EL (cell line): Measurements from ENCODE around the gene PALD1.

ENCODE experiments used
- DNase-seq: peaks from one replicate; pipeline ENCODE4 v3.0.0-alpha.2; 2016

The PALD1 gene

DNA sequence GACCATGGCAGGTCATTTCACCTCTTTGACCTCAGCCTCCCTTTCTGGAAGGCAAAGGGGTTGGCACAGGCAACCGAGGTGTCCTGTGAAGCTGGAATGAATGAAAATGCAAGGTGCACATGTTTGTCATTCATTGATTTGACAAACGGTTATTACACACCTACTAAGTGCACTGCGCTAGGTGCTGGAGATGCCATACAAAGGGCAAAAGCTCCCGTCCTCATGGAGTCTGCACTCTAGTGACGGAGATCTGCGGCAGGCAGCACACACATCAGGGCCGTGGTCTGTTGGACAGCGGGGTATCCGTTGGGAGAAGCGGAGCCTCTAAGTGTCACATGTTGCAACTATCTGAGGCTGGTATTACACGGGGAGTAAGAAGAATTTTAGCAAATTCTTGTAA is 79.7 kb downstream of the PALD1 start:
- no peak for DNase-seq

- DNase-seq = peak; percentile 59
Measured at GRCh38 chr10:70558871-70559810, 80.6 kb downstream of the PALD1 start.

- DNase-seq = no peak
Measured at GRCh38 chr10:70559861-70560260, 81.3 kb downstream of the PALD1 start.

- DNase-seq = no peak
Measured at GRCh38 chr10:70560511-70560941, 82.0 kb downstream of the PALD1 start.

GRCh38 chr10:70561070-70561469 is 82.5 kb downstream of the PALD1 start:
- no peak for DNase-seq

DNA sequence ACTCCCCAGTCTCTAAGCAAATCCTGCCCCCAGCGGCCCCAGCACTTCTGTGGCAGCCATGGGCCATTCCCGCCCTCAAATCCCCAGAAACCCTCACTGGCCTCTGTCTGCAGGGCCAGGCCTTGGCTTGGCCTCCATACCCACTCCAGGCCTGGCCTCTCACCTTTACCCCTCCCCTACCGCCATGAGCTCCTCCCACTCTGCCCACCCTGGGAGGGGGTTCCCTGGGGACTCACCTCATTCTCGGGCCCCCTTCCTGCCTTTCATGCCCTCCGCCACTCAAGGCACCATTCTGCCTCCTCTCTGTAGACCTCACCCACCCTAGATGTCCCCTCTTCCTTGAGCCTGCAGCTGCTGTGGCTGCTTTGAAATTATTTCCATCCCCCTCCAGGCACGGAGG is 83.0 kb downstream of the PALD1 start:
- DNase-seq = no peak

- DNase-seq = no peak
Measured at GRCh38 chr10:70562036-70562755, 83.6 kb downstream of the PALD1 start.

DNA sequence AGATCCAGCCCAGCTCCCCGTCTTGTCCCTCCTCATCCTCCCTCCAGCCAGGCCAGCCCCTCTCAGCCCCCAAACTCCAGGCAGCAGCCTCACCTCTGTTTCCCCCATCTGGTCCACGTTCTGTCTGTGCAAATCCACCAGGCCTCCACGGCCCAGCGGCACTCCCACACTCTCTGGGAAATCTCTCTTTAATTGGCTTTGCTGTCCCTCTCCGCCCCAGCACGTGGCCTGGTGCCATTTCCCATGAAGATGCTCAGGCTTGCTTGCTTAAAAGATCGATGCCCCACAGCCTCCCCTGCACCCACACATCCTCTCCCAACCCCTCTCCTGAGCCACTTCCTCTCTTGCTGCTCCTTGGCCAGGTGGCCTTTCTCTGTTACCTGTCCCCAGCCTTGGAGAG is 84.7 kb downstream of the PALD1 start:
- no peak for DNase-seq

DNA sequence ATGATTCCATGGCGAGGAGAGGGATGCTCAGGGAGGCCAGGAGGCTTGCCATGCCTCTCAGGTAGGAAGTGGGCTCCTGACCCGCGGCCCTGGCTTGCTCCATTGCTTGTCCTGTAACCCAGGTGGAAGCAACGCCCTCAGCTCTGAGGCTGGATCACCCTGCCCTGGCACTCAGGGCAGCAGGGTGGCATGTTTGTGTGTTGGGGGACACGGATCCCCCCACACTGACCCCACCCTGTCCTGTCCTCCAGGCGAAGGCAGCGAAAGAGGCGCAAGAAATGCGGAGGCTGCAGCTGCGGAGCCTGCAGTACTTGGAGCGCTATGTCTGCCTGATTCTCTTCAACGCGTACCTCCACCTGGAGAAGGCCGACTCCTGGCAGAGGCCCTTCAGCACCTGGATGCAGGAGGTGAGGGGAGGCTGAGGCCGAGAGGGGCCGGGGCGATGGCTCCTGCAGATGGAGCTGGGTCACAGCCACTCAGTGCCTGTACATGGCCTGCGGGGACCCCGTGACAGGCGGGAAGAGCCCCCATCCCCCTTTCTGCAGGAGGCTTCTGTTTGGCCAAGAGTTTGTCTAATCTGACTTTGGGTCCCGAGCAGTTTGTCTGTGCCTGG is 85.7 kb downstream of the PALD1 start:
- DNase-seq = no peak

- no peak for DNase-seq
Measured at GRCh38 chr10:70564901-70565351, 86.4 kb downstream of the PALD1 start.

DNA sequence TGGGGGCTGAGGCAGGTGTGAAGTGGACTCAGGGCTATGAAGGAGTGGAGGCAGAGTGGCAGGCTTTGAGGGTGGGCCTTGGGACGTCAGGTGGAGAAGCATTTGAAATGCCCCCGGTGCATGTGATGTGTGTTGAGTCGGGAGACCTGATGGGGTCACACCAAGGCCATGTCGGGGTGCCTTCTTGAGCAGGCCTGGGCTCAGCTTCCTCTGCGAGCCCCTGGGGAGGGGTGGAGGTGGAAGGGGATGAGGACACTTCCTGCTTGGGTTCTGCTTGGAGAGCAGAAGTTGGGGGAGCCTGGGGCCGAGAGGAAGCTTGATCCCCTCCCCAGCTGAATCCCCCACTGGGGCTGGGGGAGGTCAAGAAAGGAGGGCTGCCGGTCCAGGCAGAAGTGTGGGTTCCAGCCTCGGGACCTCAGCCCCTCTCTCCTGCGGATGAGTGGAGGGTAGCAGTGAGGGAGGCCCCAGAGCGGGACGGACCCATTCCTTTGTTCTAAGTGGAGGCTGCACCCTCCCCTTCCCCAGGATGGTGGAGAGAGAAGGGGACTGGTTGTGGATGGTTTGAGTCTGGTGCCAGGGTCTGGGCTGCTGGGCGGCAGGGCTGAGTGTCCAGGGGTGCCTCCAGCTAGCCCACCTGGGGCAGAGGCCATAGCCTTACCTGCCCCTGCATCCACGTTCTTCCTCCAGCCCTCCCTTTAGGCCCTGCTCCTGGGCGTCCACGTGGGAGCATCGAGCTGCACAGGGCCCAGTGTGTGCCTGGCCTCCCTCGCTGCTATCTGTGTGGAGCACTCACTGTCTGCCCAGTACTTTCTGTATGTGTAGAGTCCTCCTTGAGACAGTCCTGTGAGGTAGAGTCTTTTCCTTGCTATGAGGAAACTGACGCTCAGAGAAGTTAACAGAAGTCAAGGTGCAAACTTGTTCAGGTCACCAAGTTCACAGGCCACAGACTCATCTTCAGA is 87.3 kb downstream of the PALD1 start:
- no peak for DNase-seq

GRCh38 chr10:70566515-70567290 is 88.1 kb downstream of the PALD1 start:
- no peak for DNase-seq

GRCh38 chr10:70567603-70568002 is 89.0 kb downstream of the PALD1 start:
- DNase-seq = no peak

DNA sequence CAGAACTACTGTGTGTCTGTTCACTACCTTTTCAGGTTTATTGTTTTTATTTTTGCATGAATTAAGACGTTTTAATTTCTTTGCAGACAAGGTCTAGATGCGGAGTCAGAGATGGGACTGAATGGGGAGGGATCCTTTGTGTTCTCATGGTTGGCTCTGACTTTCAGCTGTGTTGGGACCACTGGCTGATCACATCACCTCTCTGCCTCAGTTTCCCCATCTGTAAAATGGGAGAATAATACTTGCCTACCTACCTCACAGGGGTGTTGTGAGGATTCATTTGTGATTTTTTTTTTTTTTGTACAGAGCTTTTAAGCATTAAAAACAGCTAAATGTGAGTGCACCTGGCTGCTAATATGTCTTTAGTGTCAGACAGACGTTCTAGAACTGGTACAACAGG is 89.5 kb downstream of the PALD1 start:
- DNase-seq = no peak

GRCh38 chr10:70568781-70569495 is 90.4 kb downstream of the PALD1 start:
- no peak for DNase-seq

DNA sequence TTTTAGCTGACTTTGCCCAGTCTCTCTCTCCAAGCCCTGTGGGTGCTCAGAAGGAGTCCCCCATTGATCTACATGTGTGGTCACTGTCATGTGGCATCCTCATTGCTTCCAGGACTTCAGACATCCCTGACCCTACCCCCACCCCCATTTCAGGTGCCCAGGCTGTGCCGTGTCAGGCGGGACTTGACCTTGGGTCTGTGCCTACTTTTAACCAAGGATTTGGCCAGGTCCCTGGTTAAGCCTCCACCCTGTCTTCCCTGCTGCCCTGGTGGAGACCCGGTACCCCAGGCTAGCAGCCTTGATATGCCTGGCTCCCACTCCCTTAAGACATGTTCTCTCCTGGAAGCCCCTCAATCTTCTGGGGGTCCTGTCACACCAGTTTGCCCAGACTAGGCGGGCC is 92.7 kb downstream of the PALD1 start:
- no peak for DNase-seq

DNA sequence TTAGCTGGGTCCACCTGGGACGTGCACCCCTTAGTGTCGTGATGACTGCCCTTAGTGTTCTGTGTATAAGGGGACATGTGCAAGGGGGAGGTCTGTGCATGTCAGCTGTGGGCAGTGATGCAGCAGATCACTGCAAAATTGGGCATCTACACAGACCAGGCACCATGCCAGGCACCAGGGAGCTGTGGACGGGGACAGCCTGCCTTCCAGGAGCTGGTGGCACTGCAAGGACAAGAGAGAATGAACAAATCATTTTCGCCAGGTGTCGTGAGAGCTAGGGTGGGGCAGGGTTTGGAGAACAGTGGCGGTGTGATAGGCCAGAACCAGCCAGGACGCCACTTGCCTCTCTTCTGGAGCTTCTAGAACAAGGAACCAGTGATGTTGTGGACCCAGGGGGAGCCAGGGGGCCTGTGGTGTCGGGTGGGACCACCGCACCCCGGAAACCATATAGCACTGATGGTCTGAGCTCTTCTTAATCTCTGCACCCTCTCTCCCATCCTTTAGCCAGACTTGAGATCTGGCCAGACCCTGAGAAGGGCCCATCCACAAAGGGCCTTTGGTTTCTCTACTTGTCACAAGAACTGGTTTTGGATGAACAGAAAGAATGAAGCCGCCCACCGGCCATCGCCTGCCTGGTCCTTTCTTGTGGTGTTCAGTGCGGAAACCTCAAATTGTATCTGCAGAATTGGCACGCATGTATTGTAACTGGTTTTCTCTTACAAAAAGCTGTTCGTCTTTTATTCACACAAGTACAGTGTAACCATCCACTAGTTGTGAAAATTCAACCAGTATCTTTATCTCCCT is 93.3 kb downstream of the PALD1 start:
- DNase-seq = no peak

- no peak for DNase-seq
Measured at GRCh38 chr10:70573599-70574506, 95.3 kb downstream of the PALD1 start.

DNA sequence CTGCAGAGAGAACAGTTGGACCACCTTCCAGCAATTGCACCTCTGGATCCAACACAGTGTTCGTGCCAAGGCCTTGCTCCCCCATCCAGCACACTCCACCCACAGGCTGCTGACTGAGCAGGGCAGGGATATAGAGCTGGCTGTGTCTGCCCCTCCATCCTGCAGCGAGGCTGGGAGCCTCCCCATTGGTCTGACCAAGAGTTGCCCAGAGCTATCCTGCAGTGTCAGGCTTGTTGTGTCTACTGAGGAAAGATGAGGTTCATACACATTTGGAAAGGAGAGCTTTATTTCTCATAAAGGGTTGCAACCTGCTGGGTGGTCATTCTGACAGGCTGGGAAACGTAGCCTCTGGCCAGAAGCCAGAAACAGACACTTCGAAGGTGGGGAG is 96.9 kb downstream of the PALD1 start:
- no peak for DNase-seq
